Measurements from ENCODE around the gene TSHZ2.

GRCh38 chr20:53179749-53180148 lies 207.6 kb downstream of the TSHZ2 start:
- no peak for TF ChIP-seq E2F5 (CRISPR knock-in tag; IDR thresholded peaks at IDR 0.05)
- no peak for TF ChIP-seq ERG (CRISPR knock-in tag; IDR thresholded peaks at IDR 0.05)
- TF ChIP-seq E2F4 (CRISPR knock-in tag; IDR thresholded peaks at IDR 0.05; ENCODE audit: borderline replicate concordance, low read depth): no peak
- no peak for TF ChIP-seq CTCF (IDR thresholded peaks at IDR 0.05)
- TF ChIP-seq JUN (CRISPR knock-in tag; IDR thresholded peaks at IDR 0.05): no peak

All from WTC11 (cell line).